Measurements from ENCODE around the gene ZFTA.

ZFTA gene

DNA sequence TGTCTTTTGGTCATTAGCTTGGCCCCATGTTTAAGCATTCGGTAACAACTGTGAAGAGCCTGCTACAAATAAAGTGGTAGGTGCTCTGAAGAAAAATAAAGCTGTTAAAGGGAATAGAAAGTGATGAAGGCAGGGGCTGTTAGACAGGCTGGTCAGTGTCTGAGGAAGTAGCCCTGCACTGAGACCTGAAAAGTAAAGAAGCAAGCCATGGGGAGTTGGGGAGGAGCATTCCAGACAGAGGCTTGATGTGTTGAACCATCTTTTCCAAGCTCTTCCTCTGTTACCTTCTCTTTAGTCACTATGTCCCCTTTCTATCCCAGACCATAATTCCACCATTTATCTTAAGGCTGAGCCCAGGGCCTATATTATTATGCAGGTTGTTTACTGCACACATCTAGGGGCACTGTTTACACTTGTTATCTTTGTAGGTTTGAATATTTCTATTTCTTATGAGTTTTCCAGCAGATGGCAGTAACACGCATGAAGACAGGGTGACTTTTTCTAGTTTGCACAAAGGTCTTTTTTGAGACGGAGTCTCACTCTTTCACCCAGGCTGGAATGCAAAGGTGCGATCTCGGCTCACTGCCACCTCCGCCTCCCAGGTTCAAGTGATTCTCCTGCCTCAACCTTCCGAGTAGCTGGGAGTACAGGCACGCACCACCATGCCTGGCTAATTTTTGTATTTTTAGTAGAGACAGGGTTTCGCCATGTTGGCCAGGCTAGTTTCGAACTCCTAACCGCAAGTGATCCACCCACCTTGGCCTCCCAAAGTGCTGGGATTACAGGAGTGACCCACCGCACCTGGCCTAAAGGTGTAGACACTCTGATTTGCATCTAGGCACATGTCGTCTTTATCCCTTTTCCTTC is 23.0 kb downstream of the ZFTA start:
- DNase-seq, result peak; percentile 64

DNA sequence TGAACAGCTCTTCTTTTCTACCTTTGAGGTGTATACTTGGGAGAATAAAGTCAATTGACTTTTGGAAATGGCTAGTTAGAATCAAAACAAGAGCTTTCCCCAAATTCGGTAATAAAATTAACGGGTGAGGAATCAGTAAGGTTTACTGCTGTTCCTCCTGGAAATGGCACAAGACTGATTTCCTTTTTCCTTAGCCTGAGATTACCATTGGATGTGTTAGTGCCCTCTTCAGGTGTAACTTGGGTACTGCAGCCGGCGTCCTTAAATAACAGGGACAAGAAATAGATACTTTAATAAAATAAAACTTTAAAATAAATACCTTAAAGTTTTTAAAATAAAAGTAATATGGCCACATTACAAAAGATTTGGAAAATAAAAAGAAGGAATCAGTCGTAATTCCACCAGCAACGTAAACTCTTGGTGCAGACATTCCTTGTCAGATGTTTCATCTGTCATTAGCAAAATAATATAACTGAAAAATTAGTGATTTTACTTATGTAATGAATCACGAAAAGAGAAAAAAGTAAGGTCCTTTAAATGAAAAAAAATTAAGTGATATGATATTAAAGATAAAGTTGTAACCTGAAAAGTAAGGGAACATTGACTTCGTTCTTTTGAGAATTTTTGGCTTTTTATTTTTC is 29.7 kb downstream of the ZFTA start:
- peak; percentile 84 for DNase-seq

DNA sequence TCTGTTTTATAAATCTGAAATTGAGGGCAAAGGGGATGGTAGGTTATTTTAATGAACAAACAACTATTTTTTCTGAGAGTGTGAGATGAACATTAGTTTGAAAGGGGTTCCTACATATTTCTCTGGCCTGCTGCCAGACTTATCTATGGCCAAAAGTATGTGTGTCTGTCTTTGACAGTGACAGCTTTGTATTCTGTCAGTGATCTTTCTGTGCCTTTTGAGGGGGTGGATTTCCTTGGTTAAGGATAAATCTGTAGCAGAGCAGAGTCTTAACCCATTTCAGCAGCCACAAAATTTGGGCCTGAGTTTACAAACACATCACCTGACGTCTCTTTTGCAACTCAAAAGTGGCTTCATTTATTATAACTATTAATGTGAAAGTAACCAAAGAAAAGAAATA is 30.9 kb downstream of the ZFTA start:
- peak; percentile 63 for DNase-seq

DNA sequence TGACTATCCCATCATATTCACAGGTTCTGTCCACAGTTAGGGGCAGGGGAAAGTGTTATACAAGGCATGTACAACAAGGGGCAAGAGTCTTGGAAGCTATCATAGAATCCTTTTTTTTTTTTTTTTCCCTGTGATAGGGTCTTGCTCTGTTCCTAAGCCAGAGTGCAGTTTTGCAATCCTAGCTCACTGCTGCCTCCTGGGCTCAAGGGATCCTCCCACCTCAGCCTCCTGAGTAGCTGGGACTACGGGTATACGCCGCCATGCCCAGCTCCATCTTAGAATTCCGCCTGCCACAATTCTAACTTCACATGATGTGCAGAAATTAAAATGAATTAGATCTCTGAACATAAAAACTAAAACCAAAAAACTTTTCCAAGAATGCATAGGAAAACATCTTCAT is 31.7 kb downstream of the ZFTA start:
- DNase-seq, result no peak

DNA sequence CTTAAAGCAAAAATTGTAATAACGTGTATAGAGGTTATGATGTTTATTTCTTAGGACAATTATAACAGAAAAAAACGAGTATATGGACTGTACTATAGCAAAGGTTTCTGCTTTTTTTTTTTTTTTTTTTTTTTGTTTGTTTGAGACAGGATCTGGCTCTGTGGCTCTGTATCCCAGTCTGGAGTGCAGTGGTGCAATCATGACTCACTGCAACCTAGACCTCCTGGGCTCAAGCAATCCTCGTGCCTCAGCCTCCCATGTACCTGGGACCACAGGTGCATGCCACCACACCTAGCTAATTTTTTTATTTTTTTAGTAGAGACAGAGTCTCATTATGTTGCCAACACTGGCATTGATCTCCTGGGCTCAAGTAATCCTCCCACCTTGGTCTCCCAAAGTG is 39.2 kb downstream of the ZFTA start:
- DNase-seq, result no peak

DNA sequence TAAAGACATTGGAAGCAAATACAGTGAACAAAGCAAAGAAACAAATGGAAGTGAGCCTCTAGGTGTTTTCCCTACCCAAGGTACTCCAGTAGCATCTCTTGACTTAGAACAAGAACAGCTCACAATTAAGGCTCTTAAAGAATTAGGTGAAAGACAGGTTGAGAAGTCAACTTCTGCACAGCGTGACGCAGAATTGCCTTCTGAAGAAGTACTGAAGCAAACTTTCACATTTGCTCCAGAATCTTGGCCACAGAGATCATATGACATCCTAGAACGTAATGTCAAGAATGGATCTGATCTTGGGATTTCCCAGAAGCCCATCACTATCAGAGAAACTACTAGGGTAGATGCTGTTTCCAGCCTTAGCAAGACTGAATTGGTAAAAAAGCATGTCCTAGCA is 48.0 kb downstream of the ZFTA start:
- DNase-seq, result no peak

DNA sequence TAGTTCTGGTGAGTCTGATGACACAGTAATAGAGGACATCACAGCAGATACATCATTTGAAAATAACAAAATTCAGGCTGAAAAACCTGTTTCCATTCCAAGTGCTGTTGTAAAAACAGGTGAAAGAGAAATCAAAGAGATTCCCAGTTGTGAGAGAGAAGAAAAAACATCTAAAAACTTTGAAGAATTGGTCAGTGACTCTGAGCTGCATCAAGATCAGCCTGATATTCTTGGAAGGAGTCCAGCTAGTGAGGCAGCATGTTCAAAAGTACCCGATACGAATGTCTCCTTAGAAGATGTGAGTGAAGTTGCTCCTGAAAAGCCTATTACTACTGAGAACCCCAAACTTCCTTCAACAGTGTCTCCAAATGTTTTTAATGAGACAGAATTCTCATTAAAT is 48.6 kb downstream of the ZFTA start:
- peak; percentile 43 for DNase-seq

DNA sequence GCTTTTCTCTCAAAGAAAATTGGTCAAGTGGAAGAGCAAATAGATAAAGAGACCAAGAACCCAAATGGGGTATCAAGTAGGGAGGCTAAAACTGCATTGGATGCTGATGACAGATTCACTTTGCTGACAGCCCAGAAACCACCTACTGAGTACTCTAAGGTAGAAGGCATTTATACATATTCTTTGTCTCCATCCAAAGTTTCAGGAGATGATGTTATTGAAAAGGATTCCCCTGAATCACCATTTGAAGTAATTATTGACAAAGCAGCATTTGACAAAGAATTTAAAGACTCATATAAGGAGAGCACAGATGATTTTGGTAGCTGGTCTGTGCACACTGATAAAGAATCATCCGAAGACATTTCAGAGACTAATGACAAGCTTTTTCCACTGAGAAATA is 49.6 kb downstream of the ZFTA start:
- no peak for DNase-seq
